Left renal cortex interstitium (tissue), 4 donors: ENCODE data around the gene SIDT2. TPM values are rescaled to one million over a fixed set of nuclear protein-coding genes. Genes with fewer than 3 reads are reported as not detected.
"Not testable (repeated sequence)": the region's sequence is repeated elsewhere in the genome, so short reads cannot be mapped to it uniquely, and the experiment has no call there.

Experiments
- DNase-seq, 4 donors: peaks; one replicate each; pipeline ENCODE4 v3.0.0-alpha.2; 2013; ENCODE audit warnings: low read depth in 4 of 4, low spot score in 2 of 4, missing footprints in 1 of 4
- polyA plus RNA-seq, 4 donors: library from polyadenylated mRNA; unstranded; fragments of 120-200 nt; gene quantifications; one replicate each; pipeline ENCODE4 v1.2.1, GENCODE V29; 2013; ENCODE audit not compliant: insufficient read length in 4 of 4

The SIDT2 gene
- polyA plus RNA-seq, 4 donors: 36.9 to 56.2 (median 44.1) TPM

DNA sequence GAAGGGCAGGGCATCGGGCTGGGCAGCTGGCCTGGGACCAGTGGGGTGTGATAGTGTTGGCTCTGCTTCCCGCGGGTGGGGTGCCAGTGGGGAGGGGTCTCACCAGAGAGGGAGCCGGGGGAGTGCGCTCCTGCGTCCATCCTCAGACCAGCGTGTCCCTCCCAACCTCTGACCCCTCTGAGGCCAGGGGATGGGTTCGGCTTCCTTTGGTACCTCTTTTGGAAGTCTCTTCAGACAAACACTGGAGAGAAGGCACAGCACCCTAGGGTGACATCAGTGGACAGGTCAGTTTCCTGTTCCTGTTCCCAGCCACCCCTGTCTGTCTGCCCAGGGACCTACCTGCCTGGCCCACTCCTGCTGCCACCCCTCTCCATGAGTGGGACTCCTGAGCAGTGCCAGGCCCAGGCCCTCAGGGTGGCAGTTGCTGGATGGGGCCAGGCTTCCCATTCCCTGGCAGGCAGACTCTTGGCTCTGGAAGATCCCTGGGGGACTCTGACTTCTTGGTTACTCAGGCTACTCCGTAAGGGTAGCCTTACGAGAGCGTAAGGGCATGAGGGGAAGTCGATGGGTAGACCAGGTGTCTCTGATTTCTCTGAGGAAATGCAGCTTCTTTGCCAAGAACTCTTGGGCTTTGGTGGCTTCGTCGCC lies 23.2 kb downstream of the SIDT2 start:
- DNase-seq: no peak

DNA sequence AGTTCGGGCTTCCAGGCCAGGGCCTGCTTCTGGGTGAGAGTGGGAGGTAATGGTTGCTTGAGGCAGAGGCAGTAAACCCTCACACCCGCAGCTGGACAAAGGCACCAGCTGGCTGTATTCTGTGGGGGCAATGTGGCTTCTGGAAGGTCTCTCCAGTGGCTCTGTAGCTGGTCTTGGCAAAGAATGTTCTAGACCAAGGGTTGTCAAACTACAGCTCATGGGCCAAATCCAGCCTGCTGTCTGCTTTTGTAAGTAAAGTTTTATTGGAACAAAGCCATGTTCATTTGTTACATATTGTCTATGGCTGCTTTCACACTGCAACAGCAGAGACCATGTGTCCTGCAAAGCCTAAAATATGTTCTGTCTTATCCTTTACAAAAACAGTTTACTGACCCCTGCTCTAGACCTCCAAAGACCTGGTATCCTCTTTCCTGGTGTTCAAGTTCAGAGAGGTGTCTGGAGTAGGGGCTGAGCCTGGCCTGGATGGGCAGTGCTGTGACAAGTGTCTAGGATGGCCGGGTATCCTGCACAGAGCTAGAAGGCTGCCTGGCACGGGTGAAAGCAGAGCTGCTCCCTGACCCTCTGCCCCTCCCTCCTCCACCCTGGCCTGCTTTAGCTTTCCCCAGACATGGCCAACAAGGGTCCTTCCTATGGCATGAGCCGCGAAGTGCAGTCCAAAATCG lies 24.0 kb downstream of the SIDT2 start:
- no peak for DNase-seq

DNA sequence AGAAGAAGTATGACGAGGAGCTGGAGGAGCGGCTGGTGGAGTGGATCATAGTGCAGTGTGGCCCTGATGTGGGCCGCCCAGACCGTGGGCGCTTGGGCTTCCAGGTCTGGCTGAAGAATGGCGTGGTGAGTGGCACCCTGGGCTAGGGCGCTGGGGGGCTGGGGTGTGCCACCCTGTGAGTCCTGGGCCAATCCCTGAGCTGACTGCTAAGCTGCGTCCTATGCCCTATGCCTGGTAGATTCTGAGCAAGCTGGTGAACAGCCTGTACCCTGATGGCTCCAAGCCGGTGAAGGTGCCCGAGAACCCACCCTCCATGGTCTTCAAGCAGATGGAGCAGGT lies 24.5 kb downstream of the SIDT2 start:
- no peak for DNase-seq

DNA sequence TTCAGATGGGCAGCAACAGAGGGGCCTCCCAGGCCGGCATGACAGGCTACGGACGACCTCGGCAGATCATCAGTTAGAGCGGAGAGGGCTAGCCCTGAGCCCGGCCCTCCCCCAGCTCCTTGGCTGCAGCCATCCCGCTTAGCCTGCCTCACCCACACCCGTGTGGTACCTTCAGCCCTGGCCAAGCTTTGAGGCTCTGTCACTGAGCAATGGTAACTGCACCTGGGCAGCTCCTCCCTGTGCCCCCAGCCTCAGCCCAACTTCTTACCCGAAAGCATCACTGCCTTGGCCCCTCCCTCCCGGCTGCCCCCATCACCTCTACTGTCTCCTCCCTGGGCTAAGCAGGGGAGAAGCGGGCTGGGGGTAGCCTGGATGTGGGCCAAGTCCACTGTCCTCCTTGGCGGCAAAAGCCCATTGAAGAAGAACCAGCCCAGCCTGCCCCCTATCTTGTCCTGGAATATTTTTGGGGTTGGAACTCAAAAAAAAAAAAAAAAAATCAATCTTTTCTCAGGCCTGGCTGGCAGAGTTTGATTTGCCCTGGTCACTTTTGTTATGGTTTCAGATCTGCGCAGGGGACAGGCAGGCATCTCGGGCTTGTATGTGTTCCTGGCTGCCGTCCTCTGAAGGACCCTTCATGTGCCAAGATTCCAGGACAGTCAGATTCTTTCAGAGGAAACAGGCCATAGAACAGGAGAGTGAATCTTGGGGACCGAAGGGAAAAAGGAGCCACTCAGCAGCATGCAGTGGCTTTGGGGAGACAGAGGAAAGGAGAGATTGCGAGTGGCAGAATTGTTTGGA lies 25.9 kb downstream of the SIDT2 start:
- no peak for DNase-seq

DNA sequence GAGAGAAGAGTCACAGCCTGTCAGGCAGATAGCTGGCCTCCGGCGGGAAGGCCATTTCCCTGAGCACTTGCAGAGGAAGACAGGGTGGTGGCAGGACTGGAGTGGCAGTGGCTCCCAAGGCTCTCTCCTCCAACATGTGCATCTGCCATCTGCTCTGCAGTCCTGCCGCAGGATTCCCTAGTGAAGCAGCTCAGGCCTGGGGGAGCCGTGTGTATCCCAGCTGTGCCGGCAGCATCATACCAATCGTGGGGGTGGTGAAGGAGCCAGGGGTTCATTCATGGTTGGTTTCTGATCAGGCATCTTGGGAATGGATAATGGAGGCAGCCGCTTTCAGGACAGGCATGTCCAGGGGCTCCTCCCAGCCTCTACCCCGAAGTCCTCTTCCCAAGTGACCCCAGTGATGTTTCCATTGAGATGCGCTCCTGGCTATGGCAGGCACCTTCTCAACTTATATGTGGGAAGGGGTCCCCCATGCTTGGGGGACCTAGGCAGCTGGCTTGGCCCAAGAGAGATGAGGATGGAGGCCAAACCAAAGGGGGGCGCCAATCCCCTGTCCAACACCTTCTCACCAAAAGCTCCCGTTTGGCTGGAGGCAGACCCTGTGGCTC lies 26.8 kb downstream of the SIDT2 start:
- DNase-seq: no peak

DNA sequence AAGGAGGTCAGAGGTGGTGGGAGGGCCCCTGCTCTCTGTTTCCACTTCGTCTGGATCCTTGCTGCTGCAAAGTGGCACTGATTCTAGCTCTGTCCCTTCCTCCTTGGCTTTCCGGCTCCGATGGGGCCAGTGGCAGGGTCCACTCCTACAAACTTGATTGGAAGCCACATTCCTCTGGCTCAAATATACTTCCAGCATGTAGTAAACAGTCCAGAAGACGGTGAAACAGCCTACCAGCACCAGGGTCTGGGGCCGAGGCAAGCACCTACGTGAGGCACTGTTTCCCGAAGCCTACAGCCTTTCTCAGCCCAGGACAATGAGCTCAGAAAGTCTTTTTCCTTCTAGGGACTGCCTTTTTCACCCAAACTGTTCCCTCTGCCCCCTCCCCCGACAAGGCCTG lies 27.6 kb downstream of the SIDT2 start:
- not testable (repeated sequence) for DNase-seq

DNA sequence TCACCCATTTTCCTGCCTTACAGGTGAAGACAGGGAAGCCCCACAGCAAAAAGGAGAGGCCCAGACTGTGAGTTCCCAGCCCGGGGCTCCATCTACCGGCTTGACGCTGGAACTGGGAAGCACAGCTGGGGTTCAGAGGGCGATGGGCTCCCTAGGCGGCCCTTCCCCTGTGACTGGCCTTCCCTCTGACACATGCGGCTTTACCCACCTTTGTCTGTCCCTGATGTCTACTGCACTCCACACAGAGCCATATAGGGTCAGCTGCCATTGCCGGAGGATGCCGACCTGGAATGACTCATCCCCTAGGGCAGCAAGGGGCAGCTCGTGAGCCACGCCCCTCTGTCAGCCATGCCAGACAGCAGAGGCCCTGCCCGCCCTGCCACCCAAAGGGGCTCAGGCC lies 28.3 kb downstream of the SIDT2 start:
- not testable (repeated sequence) for DNase-seq

DNA sequence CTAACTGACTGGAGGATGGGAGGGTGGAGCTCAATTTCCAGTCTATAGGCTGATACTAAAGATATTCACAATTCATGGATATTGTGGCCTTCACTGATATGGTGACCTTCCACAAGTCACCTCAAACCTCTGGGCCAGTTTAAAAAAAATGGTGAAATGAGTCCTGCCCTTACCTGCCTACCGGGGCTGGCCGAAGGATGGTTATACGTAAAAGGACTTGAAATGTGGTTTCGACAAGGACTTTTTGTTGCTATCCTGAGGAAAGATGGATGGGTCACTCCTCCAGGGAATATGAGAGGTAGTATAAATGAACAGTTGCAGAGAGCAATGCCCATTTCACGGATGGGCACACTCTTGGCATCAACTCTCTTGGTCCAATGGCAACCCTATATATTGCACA lies 28.9 kb downstream of the SIDT2 start:
- not testable (repeated sequence) for DNase-seq

DNA sequence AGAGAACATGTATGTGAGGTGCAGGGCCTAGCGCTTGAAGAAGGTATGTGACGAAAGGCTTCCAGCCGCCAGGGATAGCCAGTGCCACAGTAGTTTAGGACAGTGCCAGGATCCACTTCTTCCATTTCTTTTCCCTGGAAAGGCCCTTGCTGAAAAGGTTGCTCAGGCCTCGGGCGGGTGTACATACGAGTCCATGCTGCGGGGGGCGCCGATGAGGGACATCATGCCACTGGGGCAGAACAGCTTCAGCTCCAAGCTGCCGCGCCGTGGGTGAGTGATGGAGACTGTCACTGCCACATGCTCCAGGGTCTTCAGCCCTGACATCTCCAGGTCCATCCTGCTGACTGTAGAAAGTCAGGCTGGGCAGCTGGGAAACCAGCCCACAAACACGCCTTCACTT lies 30.2 kb downstream of the SIDT2 start:
- DNase-seq: not testable (repeated sequence)

DNA sequence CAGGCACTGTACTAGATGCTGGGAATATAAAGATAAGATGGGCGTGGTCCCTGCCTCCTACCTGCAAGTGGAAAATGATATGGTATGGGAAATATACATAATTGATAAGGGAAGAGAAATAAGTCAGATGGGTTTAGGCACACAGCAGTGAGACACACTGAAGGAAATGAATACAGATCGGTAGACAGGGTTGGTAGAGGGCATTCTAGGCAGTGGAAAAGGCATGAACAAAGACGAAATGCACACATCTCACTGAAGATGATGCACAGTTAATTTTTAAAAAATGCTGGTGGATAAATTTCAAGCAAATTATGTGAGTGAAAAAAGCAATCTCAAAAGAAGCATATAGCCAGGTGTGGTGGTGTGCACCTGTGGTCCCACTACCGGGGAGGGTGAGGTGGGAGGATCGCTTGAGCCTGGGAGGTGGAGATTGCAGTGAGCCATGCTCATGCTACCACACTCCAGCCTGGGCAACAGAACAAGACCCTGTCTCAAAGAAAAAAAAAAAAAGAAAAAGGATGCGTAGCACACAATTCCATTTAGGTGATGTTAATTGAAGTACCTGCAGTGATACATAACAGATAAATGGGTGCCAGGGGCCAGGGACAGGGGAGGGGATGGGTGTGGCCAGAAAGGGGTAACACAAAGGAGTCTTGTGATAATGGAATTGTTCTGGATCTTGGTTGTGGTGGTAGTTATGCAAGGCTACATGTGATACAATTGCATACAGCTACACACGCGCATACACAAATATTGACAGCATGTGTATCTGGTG lies 31.0 kb downstream of the SIDT2 start:
- DNase-seq: not testable (repeated sequence)

DNA sequence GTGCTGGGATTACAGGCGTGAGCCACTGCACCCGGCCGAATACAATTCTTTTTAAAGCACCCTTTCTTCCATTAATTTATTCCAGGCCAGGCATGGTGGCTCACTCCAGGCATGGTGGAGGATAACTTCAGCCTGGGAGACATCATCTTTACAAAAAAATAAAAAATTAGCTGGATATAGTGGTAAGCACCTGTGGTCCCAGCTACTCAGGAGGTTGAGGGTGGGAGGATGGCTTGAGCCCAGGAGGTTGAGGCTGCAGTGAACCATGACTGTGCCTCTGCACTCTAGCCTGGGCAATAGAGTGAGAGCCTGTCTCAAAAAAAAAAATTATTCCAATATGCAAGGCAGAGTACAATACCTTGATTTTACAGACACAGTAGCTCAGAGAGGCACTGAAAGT lies 32.1 kb downstream of the SIDT2 start:
- DNase-seq: no peak

DNA sequence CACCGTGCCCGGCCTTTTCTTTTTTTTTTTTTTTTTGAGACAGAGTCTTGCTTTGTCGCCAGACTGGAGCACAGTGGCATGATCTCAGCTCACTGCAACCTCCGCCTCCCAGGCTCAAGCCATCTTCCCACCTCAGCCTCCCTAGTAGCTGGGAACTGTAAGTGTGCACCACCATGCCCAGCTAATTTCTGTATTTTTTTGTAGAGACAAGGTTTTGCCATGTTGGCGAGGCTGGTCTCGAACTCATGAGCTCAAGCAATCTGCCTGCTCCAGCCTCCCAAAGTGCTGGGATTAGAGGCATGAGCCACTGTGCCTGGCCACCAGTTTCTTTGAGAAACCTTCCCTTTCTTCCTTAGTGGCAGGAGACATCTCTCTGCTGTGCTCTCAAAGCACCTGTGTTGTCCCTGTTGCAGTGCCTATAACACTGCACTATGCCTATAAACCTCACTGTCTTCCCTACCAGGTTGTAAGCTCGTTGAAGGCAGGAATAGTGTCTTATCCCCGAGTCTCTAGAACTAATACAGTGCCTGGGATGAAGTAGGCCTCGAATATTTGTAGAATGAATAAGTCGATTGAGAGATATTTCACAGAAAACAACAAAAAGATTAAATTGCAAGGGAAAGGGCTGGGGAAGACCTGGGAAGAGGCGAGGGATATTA lies 34.3 kb downstream of the SIDT2 start:
- DNase-seq: no peak

DNA sequence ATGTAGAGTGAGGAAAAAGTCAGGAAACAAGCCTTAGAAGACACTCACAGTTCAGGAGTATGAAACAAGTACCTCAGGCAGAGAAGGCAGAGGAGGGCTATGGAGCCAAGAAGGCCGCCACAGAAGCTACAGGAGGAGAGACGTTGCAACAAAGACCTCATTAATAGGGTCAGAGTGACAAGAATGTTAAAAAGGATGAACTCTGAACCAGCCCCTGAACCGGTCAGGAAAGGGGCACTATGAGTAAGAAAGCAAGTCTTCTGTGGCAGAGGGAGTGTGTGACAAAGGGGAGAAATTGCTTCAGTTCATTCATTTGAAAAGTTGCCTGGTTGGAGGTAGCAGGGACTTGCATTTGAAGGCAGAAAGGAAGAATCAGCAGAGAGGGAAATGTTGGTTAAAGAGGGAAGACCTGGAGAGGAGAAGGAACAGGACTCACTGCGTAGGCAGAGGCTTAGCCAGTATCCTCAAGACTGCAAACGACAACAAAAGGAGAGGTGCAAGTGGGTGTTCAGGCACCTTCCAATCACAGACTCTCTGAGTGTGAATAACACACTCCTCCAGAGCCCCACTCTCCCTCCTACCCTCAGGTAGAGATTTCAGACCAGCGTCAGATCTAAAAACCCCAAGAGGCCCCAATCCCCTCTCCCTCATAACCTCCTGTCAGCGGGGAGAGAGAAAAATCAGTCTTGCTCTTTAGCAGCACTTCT lies 36.0 kb downstream of the SIDT2 start:
- DNase-seq: no peak

DNA sequence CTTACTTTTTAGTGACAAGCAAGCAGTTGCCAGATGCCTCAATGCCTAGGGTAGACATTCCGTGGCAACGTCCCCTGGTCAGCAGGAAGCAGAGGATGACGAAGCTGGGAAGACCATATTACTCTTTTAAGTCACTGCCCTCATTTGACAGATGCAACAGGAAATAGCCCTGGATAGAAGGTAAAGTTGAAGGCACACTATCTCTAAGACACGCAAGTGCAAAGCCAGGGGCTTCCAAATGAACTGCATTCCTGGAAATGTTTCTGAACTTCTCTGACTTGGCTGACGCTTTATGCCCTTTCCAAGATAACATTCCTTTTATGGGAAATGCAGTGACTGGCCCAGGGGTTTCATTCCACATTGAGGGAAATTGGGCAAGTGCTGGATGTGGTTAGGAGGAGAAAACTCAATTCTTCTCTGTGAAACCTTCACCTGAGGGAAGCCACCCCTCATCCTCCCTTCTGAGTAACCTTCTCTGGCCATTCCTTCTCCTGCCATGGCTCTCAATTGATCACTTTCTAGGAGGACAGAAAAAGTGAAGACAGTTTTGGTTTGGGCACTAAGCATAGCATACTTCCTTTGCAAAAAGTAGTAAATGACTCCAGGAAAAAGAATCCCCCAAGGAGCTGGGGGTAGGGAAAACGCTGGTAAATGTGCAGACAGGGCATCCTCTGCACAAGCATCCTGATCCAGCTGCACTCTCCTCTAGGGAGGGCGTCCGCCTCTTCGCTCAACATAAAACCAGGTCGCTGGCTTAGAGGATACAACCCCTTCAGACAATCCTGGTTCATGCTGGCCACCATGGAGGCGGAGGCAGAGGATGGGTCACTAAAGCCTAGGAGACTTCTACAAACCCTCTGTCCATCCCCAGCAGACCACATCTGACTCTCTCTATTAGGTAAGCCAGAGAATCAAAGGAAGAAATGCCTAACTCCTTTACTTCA lies 38.9 kb downstream of the SIDT2 start:
- no peak for DNase-seq

DNA sequence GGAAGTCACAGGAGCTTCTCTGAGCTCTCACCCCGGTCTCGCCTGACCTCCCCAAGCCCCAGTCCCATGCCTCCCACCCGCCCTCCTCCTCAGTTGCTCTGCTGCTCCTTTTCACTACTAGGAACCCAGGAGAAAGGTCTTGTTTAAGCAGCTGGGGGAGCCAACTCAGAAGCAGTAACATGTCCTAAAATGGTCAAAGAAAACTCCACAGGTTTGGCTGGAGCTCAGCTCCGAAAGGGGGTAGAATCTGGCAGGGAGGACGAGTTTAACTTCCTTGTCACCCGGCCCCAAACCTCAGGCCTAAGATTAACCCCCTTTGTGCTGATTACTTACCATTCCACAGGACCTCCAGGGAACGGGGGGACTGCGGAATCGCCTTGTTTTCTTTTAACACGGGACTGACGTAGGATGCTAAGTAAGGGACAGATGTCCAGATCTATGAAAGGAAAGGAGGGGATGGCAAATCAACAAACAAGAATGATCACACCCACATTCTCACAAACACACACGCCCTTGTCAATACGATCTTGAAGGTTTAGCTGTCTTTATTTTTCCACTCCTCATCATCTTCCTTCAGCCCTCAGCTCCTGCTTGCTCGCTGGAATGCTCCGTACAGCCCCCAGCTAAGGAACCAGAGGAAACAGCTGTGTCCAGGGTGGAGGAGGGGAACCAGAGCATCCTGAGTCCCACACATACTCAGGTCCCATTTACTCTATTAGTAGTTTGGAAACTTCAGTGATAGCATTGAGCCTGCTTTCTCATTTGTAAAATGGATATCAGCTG lies 39.8 kb downstream of the SIDT2 start:
- no peak for DNase-seq

DNA sequence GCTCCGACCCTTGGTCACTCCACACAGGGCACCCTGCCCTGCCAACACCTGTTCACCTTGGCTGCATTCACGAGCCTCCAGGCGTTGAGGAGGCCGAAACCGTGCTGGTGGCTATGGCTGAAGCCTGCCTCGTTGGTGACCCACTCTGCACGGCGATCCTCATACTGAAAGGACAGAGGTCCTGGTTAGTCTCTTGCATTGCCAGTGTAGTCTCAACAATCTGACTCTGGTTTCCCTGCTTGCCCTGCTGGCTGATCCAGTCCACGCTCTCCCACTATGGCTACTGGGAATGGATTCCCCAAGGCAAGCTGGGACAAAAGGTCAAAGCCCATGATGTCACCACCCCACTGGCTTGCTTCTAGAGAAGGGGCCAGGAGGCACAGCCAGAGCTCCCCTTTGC lies 40.5 kb downstream of the SIDT2 start:
- no peak for DNase-seq

DNA sequence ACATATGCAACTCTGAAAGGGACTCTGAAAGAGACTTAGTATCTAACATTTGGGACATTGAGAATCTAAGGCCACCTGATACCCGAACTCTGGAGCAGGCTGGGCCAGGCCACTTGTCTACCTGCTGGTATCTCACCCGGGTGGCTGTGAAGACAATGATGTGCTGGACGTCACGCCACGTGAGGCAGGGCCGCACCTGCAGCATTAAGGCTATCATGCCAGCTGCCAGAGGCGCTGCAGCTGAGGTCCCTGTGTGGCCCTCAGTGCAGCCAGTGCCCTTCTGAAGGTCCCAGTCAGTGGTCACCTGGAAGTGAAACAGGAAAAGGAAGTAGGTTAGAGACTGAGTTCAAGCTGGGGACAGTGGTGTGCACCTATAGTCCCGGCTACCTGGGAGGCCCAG lies 40.9 kb downstream of the SIDT2 start:
- no peak for DNase-seq

DNA sequence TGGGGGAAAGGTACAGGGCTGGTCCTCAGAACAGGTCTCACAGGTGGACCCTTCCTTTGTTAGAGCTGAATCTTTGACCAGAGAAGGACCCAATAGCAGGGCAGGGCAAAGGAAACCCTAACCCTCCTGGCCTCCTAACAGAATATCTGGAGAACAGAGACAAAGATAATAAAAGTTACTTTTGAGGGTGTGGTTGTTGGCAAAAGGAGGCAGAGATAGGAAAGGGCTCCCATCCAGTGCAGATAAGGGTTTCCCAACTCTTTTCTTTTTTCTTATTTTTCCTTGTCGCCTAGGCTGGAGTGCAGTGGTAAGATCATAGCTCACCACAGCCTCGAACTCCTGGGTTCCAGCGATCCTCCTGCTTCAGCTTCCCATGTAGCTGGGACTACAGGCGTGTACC lies 41.5 kb downstream of the SIDT2 start:
- DNase-seq: no peak
